Breast epithelium (tissue), 3 donors: ENCODE measurements around the gene AMPH.

Experiments used
- CTCF ChIP-seq, 3 donors: fragments of 450-650 bp; IDR thresholded peaks; one replicate each; pipeline ENCODE4 v1.5.1; 2016 to 2017; ENCODE audit warnings: antibody characterized with exemption in 3 of 3, mild to moderate bottlenecking in 3 of 3, moderate library complexity in 3 of 3
- POLR2AphosphoS5 ChIP-seq, 3 donors: sonication (generic); formaldehyde crosslinking; IDR thresholded peaks; one replicate each; pipeline ENCODE4 v1.6.1; 2017; ENCODE audit warnings: antibody characterized with exemption in 3 of 3

- no peak for TF ChIP-seq POLR2AphosphoS5 (IDR thresholded peaks at IDR 0.05)
- no peak for TF ChIP-seq CTCF (IDR thresholded peaks at IDR 0.05)
These were observed 199.1 kb downstream of the AMPH start for GRCh38 chr7:38432080-38432479.
